H1 (cell line): Measurements from ENCODE around the gene NTPCR.

Source experiments
- BRCA1 ChIP-seq: IDR thresholded peaks from 2 replicates; pipeline ENCODE4 v1.6.1; 2012; ENCODE audit warnings: low read depth, low read length, improper control_type of control experiment
- CHD2 ChIP-seq: IDR thresholded peaks from 2 replicates; pipeline ENCODE4 v1.6.1; 2012; ENCODE audit warnings: low read length, improper control_type of control experiment
- CREB1 ChIP-seq: IDR thresholded peaks from 2 replicates; pipeline ENCODE4 v1.6.1; 2012; ENCODE audit warnings: inconsistent platforms
- JUN ChIP-seq: IDR thresholded peaks from 2 replicates; pipeline ENCODE4 v1.6.1; 2011; ENCODE audit warnings: low read depth, mild to moderate bottlenecking, improper control_type of control experiment, low read length
- POLR2A ChIP-seq, 2 experiments: IDR thresholded peaks; 1 replicate in 1 of 2; 2 replicates in 1 of 2; pipeline ENCODE4 v1.6.1; 2011; ENCODE audit warnings: low read depth in 2 of 2, low read length in 2 of 2, mild to moderate bottlenecking in 2 of 2; ENCODE audit errors: control extremely low read depth in 1 of 2
- POLR2AphosphoS5 ChIP-seq: IDR thresholded peaks from 2 replicates; pipeline ENCODE4 v1.6.1; 2011; ENCODE audit warnings: low read depth, low read length
- RAD21 ChIP-seq, 2 experiments: IDR thresholded peaks in 1 of 2; conservative IDR thresholded peaks in 1 of 2; 2 replicates each; pipeline ENCODE4 v1.6.1; 2011; ENCODE audit warnings: low read depth in 2 of 2, low read length in 2 of 2, improper control_type of control experiment in 1 of 2, inconsistent platforms in 1 of 2, mild to moderate bottlenecking in 1 of 2, moderate library complexity in 1 of 2
- RXRA ChIP-seq: IDR thresholded peaks from 2 replicates; pipeline ENCODE4 v1.6.1; 2011; ENCODE audit warnings: low read depth, mild to moderate bottlenecking, low read length, moderate library complexity; ENCODE audit not compliant: insufficient read depth
- SIN3A ChIP-seq, 2 experiments: IDR thresholded peaks in 1 of 2; conservative IDR thresholded peaks in 1 of 2; 2 replicates each; pipeline ENCODE4 v1.6.1; 2011 to 2012; ENCODE audit warnings: low read length in 2 of 2, improper control_type of control experiment in 1 of 2, low read depth in 1 of 2, mild to moderate bottlenecking in 1 of 2
- YY1 ChIP-seq: IDR thresholded peaks from 2 replicates; pipeline ENCODE4 v1.6.1; 2011; ENCODE audit warnings: low read depth, mild to moderate bottlenecking, low read length
- TF ChIP-seq, protein P1 (sequence below), 3 experiments: IDR thresholded peaks; 1 replicate in 2 of 3; 2 replicates in 1 of 3; pipeline versions ENCODE4 v1.5.1 to v1.6.1; 2011; ENCODE audit warnings: low read length in 3 of 3, mild to moderate bottlenecking in 3 of 3, inconsistent platforms in 2 of 3, low read depth in 1 of 3, moderate library complexity in 1 of 3; ENCODE audit not compliant: insufficient read depth in 1 of 3; ENCODE audit errors: control extremely low read depth in 1 of 3

DNA sequence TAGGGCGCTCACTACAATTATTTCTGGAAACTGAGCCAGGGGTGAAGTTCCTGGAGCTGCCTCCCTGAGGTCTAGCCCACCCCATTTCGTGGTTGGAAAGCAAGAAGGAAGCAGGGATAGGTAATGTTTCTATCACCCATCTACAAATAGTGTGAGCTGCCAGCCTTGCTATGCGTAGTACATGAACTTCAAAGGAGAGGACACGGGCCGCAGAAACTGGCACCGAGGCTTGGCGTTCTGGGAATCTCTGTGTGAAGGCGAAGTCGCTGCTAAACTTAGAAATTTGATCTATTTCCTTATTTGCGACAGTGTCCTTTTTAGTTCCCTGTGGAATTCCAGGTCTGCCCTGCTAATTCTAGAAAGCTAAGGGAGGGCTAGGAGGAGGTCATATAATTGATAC is 49.6 kb upstream of the NTPCR start:
- TF ChIP-seq CHD2 (no peak), POLR2A (IDR thresholded peaks at IDR 0.05; ENCODE audit: control extremely low read depth in 1 of 2, low read depth in 2 of 2, low read length in 2 of 2) (no peak), POLR2AphosphoS5 (no peak), BRCA1 (no peak), RXRA (no peak), CREB1 (no peak), SIN3A (conservative IDR thresholded peaks at IDR 0.05 in 1 of 2, IDR thresholded peaks at IDR 0.05 in 1 of 2; ENCODE audit: low read depth in 1 of 2, low read length in 2 of 2) (no peak), YY1 (no peak), JUN (no peak), RAD21 (IDR thresholded peaks at IDR 0.05 in 1 of 2, conservative IDR thresholded peaks at IDR 0.05 in 1 of 2; ENCODE audit: low read depth in 2 of 2, low read length in 2 of 2) (no peak)
- TF ChIP-seq, protein P1, sequence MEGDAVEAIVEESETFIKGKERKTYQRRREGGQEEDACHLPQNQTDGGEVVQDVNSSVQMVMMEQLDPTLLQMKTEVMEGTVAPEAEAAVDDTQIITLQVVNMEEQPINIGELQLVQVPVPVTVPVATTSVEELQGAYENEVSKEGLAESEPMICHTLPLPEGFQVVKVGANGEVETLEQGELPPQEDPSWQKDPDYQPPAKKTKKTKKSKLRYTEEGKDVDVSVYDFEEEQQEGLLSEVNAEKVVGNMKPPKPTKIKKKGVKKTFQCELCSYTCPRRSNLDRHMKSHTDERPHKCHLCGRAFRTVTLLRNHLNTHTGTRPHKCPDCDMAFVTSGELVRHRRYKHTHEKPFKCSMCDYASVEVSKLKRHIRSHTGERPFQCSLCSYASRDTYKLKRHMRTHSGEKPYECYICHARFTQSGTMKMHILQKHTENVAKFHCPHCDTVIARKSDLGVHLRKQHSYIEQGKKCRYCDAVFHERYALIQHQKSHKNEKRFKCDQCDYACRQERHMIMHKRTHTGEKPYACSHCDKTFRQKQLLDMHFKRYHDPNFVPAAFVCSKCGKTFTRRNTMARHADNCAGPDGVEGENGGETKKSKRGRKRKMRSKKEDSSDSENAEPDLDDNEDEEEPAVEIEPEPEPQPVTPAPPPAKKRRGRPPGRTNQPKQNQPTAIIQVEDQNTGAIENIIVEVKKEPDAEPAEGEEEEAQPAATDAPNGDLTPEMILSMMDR (IDR thresholded peaks at IDR 0.05; ENCODE audit: control extremely low read depth in 1 of 3, insufficient read depth in 1 of 3, low read depth in 1 of 3, low read length in 3 of 3) = no peak
